GM19023 (cell line): ENCODE results near the gene TSPAN4.

ENCODE experiments used
- ATAC-seq: cut with Tn5 transposase; IDR thresholded peaks from one replicate; pipeline ENCODE4 v1.9.1; 2021; ENCODE audit warnings: mild to moderate bottlenecking, moderate library complexity; ENCODE audit not compliant: unreplicated experiment

The TSPAN4 gene

GRCh38 chr11:803770-804598, 38.7 kb upstream of the TSPAN4 start:
- ATAC-seq = no peak

DNA sequence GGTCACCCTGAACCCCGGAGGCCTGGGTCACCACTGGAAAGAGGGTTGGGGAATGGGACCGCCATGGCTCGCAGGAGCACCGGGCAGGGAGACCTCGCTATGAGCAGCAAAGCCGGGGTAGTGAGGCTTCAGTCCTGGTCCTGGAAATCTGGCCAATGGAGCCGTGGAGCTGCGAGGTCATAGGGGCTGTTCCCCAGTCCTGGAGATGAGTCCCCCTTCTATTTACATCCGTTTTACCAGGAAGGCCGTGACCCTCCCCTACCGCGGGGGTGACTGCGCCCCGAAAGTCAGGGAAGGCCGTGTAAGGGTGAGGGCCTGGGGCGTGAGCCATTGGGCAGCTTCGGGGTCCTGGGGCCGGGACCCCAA, 38.1 kb upstream of the TSPAN4 start:
- no peak for ATAC-seq

- no peak for ATAC-seq
These were observed 34.0 kb upstream of the TSPAN4 start for GRCh38 chr11:808427-809286.

DNA sequence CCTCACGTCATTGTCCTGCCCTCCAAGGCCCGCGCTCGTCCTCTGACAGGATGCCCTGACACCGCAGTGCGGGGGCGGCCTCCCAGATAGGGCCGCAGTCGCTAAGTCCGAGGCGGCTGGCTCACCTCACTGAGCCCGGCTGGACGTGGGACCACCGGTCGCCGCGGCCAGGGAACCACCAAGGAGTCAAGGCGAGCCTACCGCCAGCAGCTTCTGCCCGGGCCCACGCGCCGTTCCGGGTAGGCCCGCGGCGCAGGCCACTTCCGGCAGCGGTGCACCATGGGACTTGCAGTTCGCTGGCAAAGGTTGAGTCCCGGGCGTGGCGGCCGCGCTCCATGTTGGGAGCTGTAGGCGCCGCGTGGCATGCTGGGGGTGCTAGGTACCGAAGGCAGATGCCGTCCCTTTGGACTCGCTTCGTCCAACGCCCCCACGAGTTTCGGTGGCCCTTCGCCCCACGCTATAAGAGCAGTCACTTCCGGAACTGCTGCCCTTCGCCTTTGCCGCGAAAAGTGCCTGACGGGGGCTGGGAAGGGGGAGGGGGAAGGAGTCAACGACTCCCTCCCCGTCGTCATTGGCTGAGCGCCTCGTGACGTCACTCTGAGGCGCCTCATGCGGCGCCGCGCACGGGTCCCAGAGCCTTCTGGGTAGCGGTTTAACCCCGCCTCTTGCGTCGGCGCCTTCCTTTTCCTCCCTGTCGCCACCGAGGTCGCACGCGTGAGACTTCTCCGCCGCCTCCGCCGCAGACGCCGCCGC, 33.2 kb upstream of the TSPAN4 start, which contains the start of gene RPLP2:
Gene RPLP2, plus strand, starts transcription at position 681 of the 753 bp plus-strand sequence. CDS start 268 bp downstream, outside the sequence.
- peak; percentile 72 for ATAC-seq

DNA sequence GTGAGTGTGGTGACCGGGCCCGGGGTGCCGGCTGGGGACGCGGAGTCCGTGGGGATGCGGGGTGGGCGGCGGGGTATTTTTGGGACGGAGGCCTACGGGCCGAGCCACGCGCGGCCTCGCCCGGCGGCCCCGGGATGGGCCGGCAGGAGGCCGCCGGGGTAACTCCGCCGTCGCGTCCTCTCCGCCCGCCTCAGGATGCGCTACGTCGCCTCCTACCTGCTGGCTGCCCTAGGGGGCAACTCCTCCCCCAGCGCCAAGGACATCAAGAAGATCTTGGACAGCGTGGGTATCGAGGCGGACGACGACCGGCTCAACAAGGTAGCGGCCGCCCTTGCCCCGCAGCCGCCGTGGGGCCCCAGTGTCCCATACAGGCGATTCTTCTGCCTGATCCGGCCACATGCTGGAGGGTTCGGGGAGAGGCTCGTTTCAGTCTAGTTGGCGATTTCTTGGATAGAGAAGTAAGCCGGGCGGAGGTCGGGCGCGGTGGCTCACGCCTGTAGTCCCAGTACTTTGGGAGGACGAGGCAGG, 32.5 kb upstream of the TSPAN4 start:
- ATAC-seq = peak; percentile 11

DNA sequence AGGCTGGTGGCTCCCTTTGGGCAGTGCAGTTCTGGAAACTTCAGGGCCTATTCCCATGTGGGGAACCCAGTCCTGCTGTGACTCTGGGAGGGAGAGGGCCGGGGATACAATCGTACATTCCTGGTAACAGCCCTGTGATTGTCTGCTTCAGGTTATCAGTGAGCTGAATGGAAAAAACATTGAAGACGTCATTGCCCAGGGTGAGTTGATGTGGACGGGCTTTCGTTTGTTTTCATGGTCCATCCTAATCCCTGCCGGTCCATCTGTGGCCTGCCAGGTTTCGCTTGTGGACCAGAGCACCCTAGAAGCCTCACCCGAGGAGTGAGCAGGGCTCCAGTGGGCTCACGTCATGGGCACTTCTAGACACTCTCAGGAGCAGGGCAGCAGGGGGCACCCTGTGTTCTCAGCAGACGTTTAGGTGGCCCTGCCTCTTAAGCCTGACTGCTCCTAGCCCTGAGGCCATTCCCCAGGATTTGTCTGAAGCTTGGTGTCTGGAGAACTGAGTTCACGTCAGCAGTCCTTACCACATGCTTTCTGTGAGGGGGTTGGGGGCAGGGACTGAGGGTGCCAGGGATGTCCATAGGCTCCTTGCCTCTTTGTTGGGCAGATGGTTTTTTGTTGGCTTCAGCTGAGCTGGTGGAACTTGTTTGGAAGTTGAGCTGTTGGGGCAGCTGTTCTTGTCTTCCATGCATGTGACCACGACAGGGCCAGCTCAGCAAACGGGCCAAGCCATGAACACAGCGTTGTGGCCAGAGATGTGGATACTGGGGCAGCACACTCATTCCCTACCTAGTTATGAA, 31.0 kb upstream of the TSPAN4 start:
- no peak for ATAC-seq

GRCh38 chr11:812390-812789, 30.3 kb upstream of the TSPAN4 start:
- no peak for ATAC-seq

GRCh38 chr11:813072-813455, 29.6 kb upstream of the TSPAN4 start:
- no peak for ATAC-seq

DNA sequence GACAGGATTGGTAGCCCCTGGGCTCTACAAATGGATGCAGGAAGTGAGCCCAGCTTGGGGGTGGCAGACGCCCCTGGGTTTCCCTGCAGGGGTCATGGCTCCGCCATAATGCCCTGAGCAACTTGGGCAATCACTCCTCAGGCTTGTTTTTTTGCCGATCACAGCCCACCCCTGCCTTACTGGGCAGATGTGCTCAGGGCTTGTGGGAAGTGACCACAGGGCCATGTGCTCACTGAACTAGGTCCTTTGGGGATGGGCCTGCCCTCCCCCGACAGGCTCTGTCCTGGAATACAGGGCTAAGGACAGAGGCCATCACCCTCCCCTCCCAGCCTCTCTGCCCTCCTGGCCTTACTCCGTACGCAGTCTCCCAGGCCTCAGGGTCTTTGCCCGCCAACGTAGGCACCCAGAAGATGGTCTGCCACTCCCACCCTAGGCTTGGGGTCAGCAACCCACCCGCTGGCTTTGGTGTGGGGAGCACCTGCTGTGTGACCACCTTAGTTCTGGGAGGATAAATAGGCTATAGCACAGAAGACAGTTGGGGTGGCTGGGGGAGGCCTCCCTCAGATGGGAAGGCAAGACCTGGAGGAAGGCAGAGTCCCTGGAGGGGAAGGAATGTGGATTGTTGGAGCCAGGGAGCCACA, 29.1 kb upstream of the TSPAN4 start:
- no peak for ATAC-seq

DNA sequence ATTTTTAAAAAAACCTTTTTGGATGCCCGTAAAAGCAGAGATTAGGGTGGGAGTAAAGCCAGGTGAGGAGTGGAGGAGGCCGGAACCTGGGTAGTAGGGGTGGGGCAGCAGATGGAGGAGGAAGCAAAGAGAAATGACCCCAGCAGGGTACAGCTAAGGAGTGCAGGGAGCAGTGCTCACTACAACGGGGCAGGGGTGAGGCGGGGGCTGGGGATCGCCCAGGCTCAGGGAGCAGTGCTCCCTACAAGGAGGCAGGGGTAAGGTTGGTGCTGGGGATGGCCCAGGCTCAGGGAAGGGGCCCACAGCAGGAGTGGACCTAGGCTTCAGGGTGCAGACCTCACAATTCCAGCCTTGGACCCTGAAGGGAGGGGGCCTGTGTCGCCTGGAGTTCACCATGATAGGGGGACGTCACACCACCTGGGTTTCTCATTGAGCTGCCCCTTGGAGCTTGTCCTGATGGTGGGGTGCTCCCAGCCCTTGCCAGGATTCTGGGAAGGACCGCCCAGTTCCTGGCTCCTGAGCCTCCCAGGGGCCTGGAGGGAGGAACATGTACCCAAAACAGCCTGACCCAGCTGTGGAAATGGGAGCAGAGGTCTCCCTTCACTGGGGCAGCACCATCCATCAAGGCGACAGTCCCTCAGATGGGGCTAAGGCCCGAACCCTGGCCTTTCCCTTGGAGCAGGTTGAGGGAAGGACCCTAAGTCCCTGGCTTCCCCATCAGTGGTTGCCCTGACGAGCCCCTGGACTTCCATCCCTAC, 26.8 kb upstream of the TSPAN4 start:
- no peak for ATAC-seq

DNA sequence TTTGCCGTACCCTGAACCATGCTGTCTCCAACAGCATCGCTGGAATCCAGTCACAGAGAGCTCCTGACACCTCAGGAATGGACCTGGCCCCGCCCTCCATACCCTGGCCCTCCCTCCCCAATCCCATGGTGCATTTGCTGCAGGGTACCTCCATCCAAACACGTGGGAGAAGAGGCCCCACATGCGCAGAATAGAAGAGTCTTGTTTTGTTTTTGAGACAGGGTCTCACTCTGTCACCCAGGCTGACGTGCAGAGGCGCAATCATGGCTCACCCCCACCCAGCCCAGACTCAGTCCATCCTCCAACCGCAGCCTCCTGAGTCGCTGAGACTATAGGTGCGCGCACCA, 26.2 kb upstream of the TSPAN4 start:
- no peak for ATAC-seq

GRCh38 chr11:818396-819128, 24.1 kb upstream of the TSPAN4 start, which contains the start of gene PNPLA2:
TSS of gene PNPLA2 (plus strand) at chr11:818914. CDS start at chr11:819719, 805 bp downstream.
- no peak for ATAC-seq

DNA sequence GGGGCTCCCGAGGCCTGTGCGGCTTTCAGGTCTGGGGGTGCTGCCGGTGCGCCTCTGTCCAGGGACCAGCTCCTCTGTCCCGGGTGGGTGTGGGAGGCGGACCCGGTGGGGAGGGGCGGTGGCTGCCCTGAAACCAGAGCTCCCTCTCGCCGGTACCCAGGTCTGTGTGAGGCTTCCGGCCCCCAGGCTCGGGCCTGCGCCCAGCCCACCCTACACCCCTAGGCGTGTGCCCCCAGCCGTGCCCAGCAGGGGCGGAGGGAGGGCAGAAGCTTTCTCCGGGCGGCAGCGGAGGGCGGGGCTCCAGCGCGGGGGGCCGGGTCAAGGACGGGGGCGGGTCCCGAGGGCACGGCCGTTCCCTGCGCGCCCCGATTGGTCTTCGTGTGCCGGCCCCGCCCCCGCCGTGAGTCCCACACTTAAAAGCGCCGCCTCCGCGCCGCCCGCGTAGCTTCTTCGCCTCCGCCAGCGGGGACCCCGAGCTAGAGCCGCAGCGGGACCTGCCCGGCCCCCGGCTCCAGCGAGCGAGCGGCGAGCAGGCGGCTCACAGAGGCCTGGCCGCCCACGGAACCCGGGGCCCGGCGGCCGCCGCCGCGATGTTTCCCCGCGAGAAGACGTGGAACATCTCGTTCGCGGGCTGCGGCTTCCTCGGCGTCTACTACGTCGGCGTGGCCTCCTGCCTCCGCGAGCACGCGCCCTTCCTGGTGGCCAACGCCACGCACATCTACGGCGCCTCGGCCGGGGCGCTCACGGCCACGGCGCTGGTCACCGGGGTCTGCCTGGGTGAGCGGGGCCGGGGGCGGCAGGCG, 23.3 kb upstream of the TSPAN4 start:
- peak; percentile 80 for ATAC-seq

DNA sequence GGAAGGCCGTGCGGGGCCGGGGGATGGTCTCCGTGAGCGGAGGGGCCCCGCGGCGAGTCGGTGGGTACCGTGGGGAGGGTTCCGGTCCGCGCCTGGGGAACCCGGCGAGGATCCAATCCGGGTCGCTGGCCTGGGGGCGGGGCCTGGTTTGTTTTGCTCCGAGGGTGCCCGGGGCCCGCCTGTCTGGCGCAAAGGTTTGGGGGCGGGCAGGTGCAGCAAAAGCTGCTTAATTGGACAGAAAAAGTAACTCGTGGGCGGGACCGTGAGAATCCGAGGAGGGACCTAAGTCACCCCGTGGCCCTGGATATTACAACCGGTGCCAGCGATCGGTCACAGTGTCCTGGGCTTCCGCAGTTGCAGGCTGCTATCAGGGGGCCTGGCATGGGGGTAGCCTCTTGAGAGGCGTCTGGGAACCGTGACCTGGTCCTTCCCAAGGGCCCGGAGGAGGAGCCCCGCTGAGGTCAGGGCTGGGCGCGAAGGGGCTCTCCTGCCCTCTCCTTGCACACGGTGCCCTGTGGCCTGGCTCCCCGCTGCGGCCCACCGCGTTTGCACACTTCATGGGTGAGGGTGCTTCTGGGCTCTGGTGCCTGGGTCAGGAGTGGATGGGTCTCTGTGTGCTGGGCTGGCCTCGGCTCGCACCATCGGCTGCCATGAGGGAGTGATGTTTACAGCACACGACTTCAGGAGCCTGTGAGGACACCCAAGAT, 22.6 kb upstream of the TSPAN4 start:
- ATAC-seq = peak; percentile 56

DNA sequence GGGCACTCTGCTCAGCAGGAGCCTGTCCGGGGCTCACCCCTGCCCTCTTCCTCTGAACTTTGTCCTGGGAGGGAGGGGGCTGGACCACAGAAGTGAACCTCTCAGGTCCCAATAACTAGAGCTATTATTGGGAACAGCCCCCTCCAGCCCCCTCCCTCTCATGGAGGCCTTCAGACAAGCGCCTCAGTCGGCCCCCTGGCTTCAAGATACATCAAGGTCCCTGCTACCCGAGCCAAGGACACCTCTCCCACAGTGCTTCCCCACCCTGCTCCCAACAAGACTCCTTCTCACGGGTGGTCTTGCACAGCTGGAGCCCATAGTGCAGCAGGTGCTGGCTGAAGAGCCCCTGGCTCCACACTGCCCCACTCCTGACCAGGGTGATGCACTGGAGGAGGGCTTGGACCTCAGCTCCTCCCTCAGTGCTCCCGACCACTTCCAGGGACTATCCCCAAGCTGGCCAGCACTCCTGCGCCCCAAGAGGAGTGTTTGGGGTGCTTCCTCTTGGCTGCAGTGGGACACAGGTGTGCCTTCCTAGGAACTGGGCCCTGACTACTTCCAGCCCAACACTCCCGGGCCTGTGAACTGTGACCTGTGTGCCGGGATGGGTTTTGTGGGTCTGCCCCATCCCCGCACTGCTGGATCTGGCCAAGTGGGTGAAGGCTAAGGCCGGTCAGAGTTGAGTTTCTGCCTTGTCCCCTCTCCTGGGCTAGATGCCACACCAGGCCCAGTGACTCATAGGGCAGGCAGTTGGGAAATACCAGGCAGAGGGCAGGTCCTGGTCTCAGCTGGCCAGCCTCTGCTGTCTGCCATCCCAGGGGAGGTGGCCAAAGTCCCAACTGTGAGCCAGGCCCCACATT, 21.8 kb upstream of the TSPAN4 start:
- no peak for ATAC-seq
